ENCODE data around the gene C11orf86.

Gene C11orf86

GRCh38 chr11:66950112-66950535 is 25.0 kb upstream of the C11orf86 start:
- H3K9me3 ChIP-seq (ENCODE audit: insufficient read depth, low read length): no peaks in the 10 kb centered on the region
- no peak overlapping the region for H3K4me2 ChIP-seq (ENCODE audit: low read length)
- H3K4me1 ChIP-seq (ENCODE audit: low read length): peaks cover 2% of the 10 kb centered on the region; the same call in 1 of the 2 replicates
- no peaks in the 10 kb centered on the region for H3K79me2 ChIP-seq (ENCODE audit: low read length)
- no peak overlapping the region for H3K4me3 ChIP-seq (ENCODE audit: low read length)
- H3K9ac ChIP-seq (ENCODE audit: low read length): no peak overlapping the region
- TF ChIP-seq CTCF (IDR thresholded peaks at IDR 0.05; ENCODE audit: low read depth, low read length): no peak
- TF ChIP-seq EZH2phosphoT487 (IDR thresholded peaks at IDR 0.05; ENCODE audit: low read depth): no peak
- H3K27ac ChIP-seq (ENCODE audit: low read length): no peak overlapping the region
- H2AFZ ChIP-seq (ENCODE audit: low read depth, low read length): no peak overlapping the region
- no peaks in the 10 kb centered on the region for H3K36me3 ChIP-seq (replicated peaks; ENCODE audit: low read depth, low read length)
- H4K20me1 ChIP-seq (ENCODE audit: insufficient read depth, low read length): no peaks in the 10 kb centered on the region
- peaks cover 14% of the 10 kb centered on the region; the same call in 1 of the 2 replicates for H3K27me3 ChIP-seq (ENCODE audit: low read depth, low read length)

GRCh38 chr11:66951135-66951534 is 24.0 kb upstream of the C11orf86 start:
- peaks cover 14% of the 10 kb centered on the region; the same call in 1 of the 2 replicates for H3K27me3 ChIP-seq (ENCODE audit: low read depth, low read length)

GRCh38 chr11:66951927-66952337 is 23.2 kb upstream of the C11orf86 start:
- no peak overlapping the region for H3K27ac ChIP-seq (ENCODE audit: low read length)

More at GRCh38 chr11:66951135-66951534, 24.0 kb upstream of the C11orf86 start:
- no peaks in the 10 kb centered on the region for H3K79me2 ChIP-seq (ENCODE audit: low read length)
- H3K4me1 ChIP-seq (ENCODE audit: low read length): peaks cover 2% of the 10 kb centered on the region; the same call in 1 of the 2 replicates
- H4K20me1 ChIP-seq (ENCODE audit: insufficient read depth, low read length): no peaks in the 10 kb centered on the region
- H3K9ac ChIP-seq (ENCODE audit: low read length): no peak overlapping the region
- TF ChIP-seq CTCF (IDR thresholded peaks at IDR 0.05; ENCODE audit: low read depth, low read length) (no peak), EZH2phosphoT487 (IDR thresholded peaks at IDR 0.05; ENCODE audit: low read depth) (no peak)
- no peak overlapping the region for H3K27ac ChIP-seq (ENCODE audit: low read length)
- H3K36me3 ChIP-seq (replicated peaks; ENCODE audit: low read depth, low read length): no peaks in the 10 kb centered on the region
- H3K4me2 ChIP-seq (ENCODE audit: low read length): no peak overlapping the region
- H2AFZ ChIP-seq (ENCODE audit: low read depth, low read length): no peak overlapping the region
- H3K4me3 ChIP-seq (ENCODE audit: low read length): no peak overlapping the region
- no peaks in the 10 kb centered on the region for H3K9me3 ChIP-seq (ENCODE audit: insufficient read depth, low read length)

More at GRCh38 chr11:66951927-66952337, 23.2 kb upstream of the C11orf86 start:
- H3K4me3 ChIP-seq (ENCODE audit: low read length): no peak overlapping the region
- no peaks in the 10 kb centered on the region for H3K79me2 ChIP-seq (ENCODE audit: low read length)
- peaks cover 2% of the 10 kb centered on the region; the same call in 1 of the 2 replicates for H3K4me1 ChIP-seq (ENCODE audit: low read length)
- peaks cover 14% of the 10 kb centered on the region; the same call in 1 of the 2 replicates for H3K27me3 ChIP-seq (ENCODE audit: low read depth, low read length)
- no peak overlapping the region for H3K4me2 ChIP-seq (ENCODE audit: low read length)
- H2AFZ ChIP-seq (ENCODE audit: low read depth, low read length): no peak overlapping the region
- H3K9me3 ChIP-seq (ENCODE audit: insufficient read depth, low read length): no peaks in the 10 kb centered on the region
- TF ChIP-seq EZH2phosphoT487 (IDR thresholded peaks at IDR 0.05; ENCODE audit: low read depth): no peak
- TF ChIP-seq CTCF (IDR thresholded peaks at IDR 0.05; ENCODE audit: low read depth, low read length): no peak
- no peaks in the 10 kb centered on the region for H3K36me3 ChIP-seq (replicated peaks; ENCODE audit: low read depth, low read length)
- no peak overlapping the region for H3K9ac ChIP-seq (ENCODE audit: low read length)
- H4K20me1 ChIP-seq (ENCODE audit: insufficient read depth, low read length): no peaks in the 10 kb centered on the region

Measured in OCI-LY3 (cell line).